Endothelial cell of umbilical vein (primary cell): ENCODE results near the gene GSTCD. TPM values are rescaled to one million over a fixed set of nuclear protein-coding genes. Genes with fewer than 3 reads are reported as not detected.

ENCODE experiments used
- BruUV-seq: library from RNA; stranded (reverse); fragments of 400-500 nt; replicated peaks from 2 replicates; lab custom pipeline; 2021; lab: Mats Ljungman, UMichigan
- CTCF ChIA-PET: fragments of 300-600, 350-600 bp; sonication (Branson Sonifier 250); formaldehyde crosslinking; loops from one replicate; lab custom pipeline; 2021; ENCODE audit warnings: antibody characterized with exemption, inconsistent platforms; lab: Charles Lee
- POLR2A ChIA-PET: fragments of 300-600, 350-600 bp; sonication (Branson Sonifier 250); formaldehyde crosslinking; loops from one replicate; lab custom pipeline; 2021; ENCODE audit warnings: antibody characterized with exemption, inconsistent platforms; lab: Charles Lee
- DNase-seq: peaks from one replicate; pipeline ENCODE4 v3.0.0-alpha.2; 2011; ENCODE audit warnings: low read depth, low spot score
- FAIRE-seq: peaks from 2 replicates; lab custom pipeline; 2011; peaks lifted over from hg19 to GRCh38; lab: Jason Lieb, UNC
- H2AFZ ChIP-seq: 2 replicates; pipeline ENCODE4 v1.6.0; 2012; ENCODE audit warnings: low read depth, low read length, control low read depth, inconsistent platforms
- H3K27ac ChIP-seq: 2 replicates; pipeline ENCODE4 v1.5.1; 2011; ENCODE audit warnings: low read depth, mild to moderate bottlenecking, control low read depth, low read length, moderate library complexity; ENCODE audit not compliant: insufficient read depth
- H3K27me3 ChIP-seq, 2 experiments: 2 replicates each; pipeline versions ENCODE4 v1.6.0 to v1.6.1; 2011; ENCODE audit warnings: low read length in 2 of 2, mixed read lengths in 1 of 2; ENCODE audit not compliant: control insufficient read depth in 2 of 2, insufficient read depth in 2 of 2
- H3K36me3 ChIP-seq, 2 experiments: 2 replicates in 1 of 2; 3 replicates in 1 of 2; pipeline ENCODE4 v1.5.1; 2011; ENCODE audit warnings: low read length in 2 of 2, mild to moderate bottlenecking in 1 of 2, moderate library complexity in 1 of 2; ENCODE audit not compliant: control insufficient read depth in 2 of 2, insufficient read depth in 2 of 2; ENCODE audit errors: extremely low read depth in 1 of 2
- H3K4me1 ChIP-seq: 3 replicates; pipeline ENCODE4 v1.5.1; 2011; ENCODE audit warnings: mild to moderate bottlenecking, low read length; ENCODE audit not compliant: control insufficient read depth, insufficient read depth; ENCODE audit errors: extremely low read depth
- H3K4me2 ChIP-seq: 2 replicates; pipeline ENCODE4 v1.6.1; 2011; ENCODE audit warnings: low read length, control low read depth, mixed read lengths; ENCODE audit not compliant: insufficient read depth
- H3K4me3 ChIP-seq, 3 experiments: fragments of 200-600 bp in 1 of 3; sonication (generic), shearing (Covaris generic) in 1 of 3; replicated peaks in 1 of 3; 2 replicates each; pipeline ENCODE4 v1.5.1; 2011 to 2016; ENCODE audit warnings: control low read depth in 3 of 3, low read length in 3 of 3, mild to moderate bottlenecking in 2 of 3, inconsistent platforms in 1 of 3, low read depth in 1 of 3, moderate library complexity in 1 of 3; ENCODE audit not compliant: insufficient read depth in 1 of 3
- H3K79me2 ChIP-seq: 2 replicates; pipeline ENCODE4 v1.6.0; 2012; ENCODE audit warnings: low read length, inconsistent platforms; ENCODE audit not compliant: control insufficient read depth, insufficient read depth
- H3K9ac ChIP-seq: replicated peaks from 2 replicates; pipeline ENCODE3; 2011; ENCODE audit warnings: low read length, control low read depth; ENCODE audit not compliant: insufficient read depth; ENCODE audit errors: extremely low read depth
- H3K9me1 ChIP-seq: replicated peaks from 3 replicates; pipeline ENCODE4 v1.6.0; 2011; ENCODE audit warnings: mild to moderate bottlenecking, low read length; ENCODE audit not compliant: control insufficient read depth, insufficient read depth; ENCODE audit errors: extremely low read depth
- H3K9me3 ChIP-seq: replicated peaks from 2 replicates; pipeline ENCODE4 v1.5.1; 2012; ENCODE audit warnings: low read length, inconsistent platforms; ENCODE audit not compliant: control insufficient read depth, insufficient read depth
- H4K20me1 ChIP-seq: replicated peaks from 2 replicates; pipeline ENCODE3; 2011; ENCODE audit warnings: mild to moderate bottlenecking, low read length; ENCODE audit not compliant: control insufficient read depth, insufficient read depth; ENCODE audit errors: extremely low read depth
- CTCF ChIP-seq, 2 donors: IDR thresholded peaks; 1 replicate in 1 of 2; 2 replicates in 1 of 2; pipeline ENCODE4 v1.5.1; 2011; ENCODE audit warnings: low read length in 2 of 2, mild to moderate bottlenecking in 2 of 2, moderate library complexity in 2 of 2, control low read depth in 1 of 2, inconsistent platforms in 1 of 2, low read depth in 1 of 2; ENCODE audit not compliant: insufficient read depth in 1 of 2; ENCODE audit errors: extremely low read depth in 1 of 2
- EZH2 ChIP-seq: IDR thresholded peaks from 2 replicates; pipeline ENCODE4 v1.6.1; 2012; ENCODE audit warnings: borderline replicate concordance, low read depth, mild to moderate bottlenecking, moderate library complexity, low read length, inconsistent platforms; ENCODE audit not compliant: severe bottlenecking
- GATA2 ChIP-seq: IDR thresholded peaks from 2 replicates; pipeline ENCODE4 v1.7.0; 2011; ENCODE audit warnings: low read depth, mild to moderate bottlenecking, moderate library complexity, mixed read lengths, low read length; ENCODE audit not compliant: insufficient read length, insufficient read depth
- JUN ChIP-seq: IDR thresholded peaks from 2 replicates; pipeline ENCODE4 v1.6.1; 2011; ENCODE audit warnings: borderline replicate concordance, low read depth; ENCODE audit not compliant: insufficient read length, insufficient read depth
- MAX ChIP-seq: IDR thresholded peaks from 2 replicates; pipeline ENCODE4 v1.6.1; 2011; ENCODE audit not compliant: insufficient read depth, insufficient read length
- POLR2A ChIP-seq: IDR thresholded peaks from 2 replicates; pipeline ENCODE4 v1.6.1; 2012; ENCODE audit warnings: low read depth, mild to moderate bottlenecking, control low read depth, low read length
- POLR2AphosphoS5 ChIP-seq: IDR thresholded peaks from 2 replicates; pipeline ENCODE4 v1.6.1; 2012; ENCODE audit warnings: low read depth, mild to moderate bottlenecking, control low read depth, low read length, moderate library complexity; ENCODE audit not compliant: insufficient read depth
- dilution Hi-C: fragments of 300-500 bp; cut with MboI; formaldehyde crosslinking; loops from one replicate; pipeline ENCODE4 v1.15.0; 2019; ENCODE audit warnings: low sequenced_read_pairs; ENCODE audit not compliant: extremely low pct_ligation_motif_present
- intact Hi-C: fragments of 100-400 bp; cut with micrococcal nuclease; formaldehyde crosslinking; loops from one replicate; pipeline ENCODE4 v1.10.0; 2022
- polyA plus RNA-seq, 4 experiments: library from polyadenylated mRNA; depleted of rRNA in 3 of 4; stranded (reverse) in 3 of 4; unstranded in 1 of 4; fragments of >200 nt; gene quantifications; 2 replicates each; pipeline versions ENCODE4 v1.2.1 to v1.2.3, GENCODE V29; 2011 to 2012; ENCODE audit warnings: missing spikeins in 1 of 4
- total RNA-seq: library from RNA; stranded (reverse); gene quantifications from 2 replicates; pipeline ENCODE4 v1.2.3, GENCODE V29; 2021

Gene GSTCD
- total and polyA plus RNA-seq, 2 donors (not counting 3 experiments of a cell fraction or from before 2014, with no cell fraction given): 3.3 to 11.3 TPM

- TF ChIP-seq CTCF (IDR thresholded peaks at IDR 0.05; ENCODE audit: extremely low read depth in 1 of 2, insufficient read depth in 1 of 2, low read depth in 1 of 2, low read length in 2 of 2) (no peak), JUN (no peak), POLR2A (no peak), MAX (no peak), EZH2 (no peak), POLR2AphosphoS5 (no peak), GATA2 (no peak)
- BruUV-seq: no TSS peak
- no peaks in the 10 kb centered on the region for H3K27me3 ChIP-seq
- H3K9me3 ChIP-seq: no peaks in the 10 kb centered on the region
- POLR2A ChIA-PET: no interaction called here
- H3K9ac ChIP-seq: no peak overlapping the region
- no peak overlapping the region for H2AFZ ChIP-seq
- intact Hi-C loops: no loop called here
- H4K20me1 ChIP-seq: no peaks in the 10 kb centered on the region
- no peaks in the 10 kb centered on the region for H3K4me1 ChIP-seq
- no peak overlapping the region for H3K27ac ChIP-seq
- H3K4me3 ChIP-seq: no peak overlapping the region
- no peaks in the 10 kb centered on the region for H3K79me2 ChIP-seq
- no peaks in the 10 kb centered on the region for H3K36me3 ChIP-seq
- FAIRE-seq: no peak
- CTCF ChIA-PET: no interaction called here
- no peaks in the 10 kb centered on the region for H3K9me1 ChIP-seq
- no peak overlapping the region for H3K4me2 ChIP-seq
- dilution Hi-C loops: no loop called here
- DNase-seq: no peak
These were observed 44.8 kb downstream of the GSTCD start for GRCh38 chr4:105753361-105753760.
